HepG2 (cell line): ENCODE measurements around the gene SEMA4A. TPM values are rescaled to one million over a fixed set of nuclear protein-coding genes. Genes with fewer than 3 reads are reported as not detected.

Experiments used
- SKI ChIP-seq: fragments of 450-650 bp; IDR thresholded peaks from one replicate; pipeline ENCODE4 v1.6.1; 2018; ENCODE audit warnings: mild to moderate bottlenecking; ENCODE audit not compliant: partially characterized antibody
- TCF7L2 ChIP-seq: IDR thresholded peaks from 2 replicates; pipeline ENCODE4 v1.6.1; 2011; ENCODE audit warnings: mild to moderate bottlenecking, low read depth, low read length, moderate library complexity
- ZFP36 ChIP-seq: fragments of 150-350 bp; IDR thresholded peaks from 2 replicates; pipeline ENCODE4 v1.6.1; 2018; ENCODE audit warnings: borderline replicate concordance, low read length, low read depth; ENCODE audit not compliant: partially characterized antibody
- ZNF253 ChIP-seq: sonication (generic); formaldehyde crosslinking; IDR thresholded peaks from 2 replicates; pipeline ENCODE4 v1.8.0; 2022; ENCODE audit warnings: mild to moderate bottlenecking, missing genetic modification reagents, borderline replicate concordance
- ZNF317 ChIP-seq: sonication (generic); formaldehyde crosslinking; IDR thresholded peaks from 2 replicates; pipeline ENCODE4 v1.5.0; 2020; ENCODE audit warnings: mild to moderate bottlenecking, missing genetic modification reagents
- ZNF720 ChIP-seq: sonication (generic); formaldehyde crosslinking; IDR thresholded peaks from 2 replicates; pipeline ENCODE4 v1.4.0; 2020; ENCODE audit warnings: missing genetic modification reagents
- ZSCAN31 ChIP-seq: sonication (generic); formaldehyde crosslinking; IDR thresholded peaks from 2 replicates; pipeline ENCODE4 v1.5.0; 2020; ENCODE audit warnings: low read depth, mild to moderate bottlenecking, missing genetic modification reagents
- polyA plus RNA-seq, 8 experiments: library from polyadenylated mRNA; depleted of rRNA in 3 of 8; stranded (reverse) in 7 of 8; unstranded in 1 of 8; fragments of >200 nt; fragmentation: Illumina TruSeq in 4 of 8; extraction: Trizol in 4 of 8; gene quantifications; 2 replicates each; pipeline versions ENCODE4 v1.2.1 to v1.2.3, GENCODE V29; 2011 to 2016; ENCODE audit warnings: low read depth in 4 of 8, missing spikeins in 1 of 8, mixed read lengths in 1 of 8; ENCODE audit not compliant: insufficient read depth in 1 of 8
- total RNA-seq, 5 experiments: library from RNA; depleted of rRNA; stranded (reverse); fragments of >200 nt; fragmentation: Illumina TruSeq; extraction: Trizol; gene quantifications; 2 replicates each; pipeline ENCODE4 v1.2.3, GENCODE V29; 2016; ENCODE audit warnings: low read depth in 1 of 5
- TF ChIP-seq, protein P1 (sequence below): sonication (generic); formaldehyde crosslinking; IDR thresholded peaks from 2 replicates; pipeline ENCODE4 v1.5.0; 2020; ENCODE audit warnings: mild to moderate bottlenecking, missing genetic modification reagents
- TF ChIP-seq, protein P2 (sequence below): sonication (generic); formaldehyde crosslinking; IDR thresholded peaks from 2 replicates; pipeline ENCODE4 v1.5.1; 2020; ENCODE audit warnings: mild to moderate bottlenecking, missing genetic modification reagents, borderline replicate concordance
- TF ChIP-seq, protein P3 (sequence below): sonication (generic); formaldehyde crosslinking; IDR thresholded peaks from one replicate; pipeline ENCODE4 v1.5.1; 2020; ENCODE audit warnings: mild to moderate bottlenecking, missing genetic modification reagents; ENCODE audit errors: not compliant biosample characterization
- TF ChIP-seq, protein P4 (sequence below): sonication (generic); formaldehyde crosslinking; IDR thresholded peaks from 2 replicates; pipeline ENCODE4 v1.5.0; 2020; ENCODE audit warnings: mild to moderate bottlenecking, low read depth, missing genetic modification reagents, borderline replicate concordance

Gene SEMA4A
- total and polyA plus RNA-seq, 2 of the 13 experiments (the other 11 are each of a cell fraction or from before 2014, with no cell fraction given), result 0.09 to 0.20 TPM

DNA sequence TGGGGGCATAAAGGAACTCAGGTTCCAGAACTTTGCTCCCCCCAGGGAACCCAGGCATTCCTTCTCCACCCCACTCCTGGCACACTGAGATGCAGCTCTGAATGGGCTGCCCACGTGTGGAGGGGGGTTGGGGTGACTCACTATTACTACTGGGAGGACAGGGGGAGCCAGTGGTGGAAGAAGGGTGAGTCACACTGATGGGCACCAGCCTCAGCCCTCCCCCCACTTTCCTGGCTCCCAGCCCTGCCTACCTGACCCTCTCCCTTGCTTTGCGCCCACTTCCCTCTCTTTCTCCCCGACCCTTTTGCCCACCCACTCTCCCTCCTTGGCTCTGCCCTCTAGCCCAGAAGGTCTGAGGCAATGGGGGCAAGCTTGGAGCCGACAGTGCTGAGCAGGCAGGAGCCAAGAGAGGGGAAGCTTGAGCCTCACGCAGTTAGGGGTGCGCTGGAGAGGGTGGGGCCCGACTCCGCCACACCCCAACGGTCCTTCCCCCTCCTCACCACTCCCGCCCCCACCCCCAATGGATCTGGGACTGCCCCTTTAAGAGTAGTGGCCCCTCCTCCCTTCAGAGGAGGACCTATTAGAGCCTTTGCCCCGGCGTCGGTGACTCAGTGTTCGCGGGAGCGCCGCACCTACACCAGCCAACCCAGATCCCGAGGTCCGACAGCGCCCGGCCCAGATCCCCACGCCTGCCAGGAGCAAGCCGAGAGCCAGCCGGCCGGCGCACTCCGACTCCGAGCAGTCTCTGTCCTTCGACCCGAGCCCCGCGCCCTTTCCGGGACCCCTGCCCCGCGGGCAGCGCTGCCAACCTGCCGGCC is 39.1 kb upstream of the SEMA4A start, which contains the start of gene LMNA (continued):
- no peak for TF ChIP-seq ZNF720 (CRISPR knock-in tag)
- TF ChIP-seq TCF7L2, result no peak
- 0 out of 2 replicates have a peak, but pooled peaks have one; percentile 34 for TF ChIP-seq ZNF317
- TF ChIP-seq, protein P1, sequence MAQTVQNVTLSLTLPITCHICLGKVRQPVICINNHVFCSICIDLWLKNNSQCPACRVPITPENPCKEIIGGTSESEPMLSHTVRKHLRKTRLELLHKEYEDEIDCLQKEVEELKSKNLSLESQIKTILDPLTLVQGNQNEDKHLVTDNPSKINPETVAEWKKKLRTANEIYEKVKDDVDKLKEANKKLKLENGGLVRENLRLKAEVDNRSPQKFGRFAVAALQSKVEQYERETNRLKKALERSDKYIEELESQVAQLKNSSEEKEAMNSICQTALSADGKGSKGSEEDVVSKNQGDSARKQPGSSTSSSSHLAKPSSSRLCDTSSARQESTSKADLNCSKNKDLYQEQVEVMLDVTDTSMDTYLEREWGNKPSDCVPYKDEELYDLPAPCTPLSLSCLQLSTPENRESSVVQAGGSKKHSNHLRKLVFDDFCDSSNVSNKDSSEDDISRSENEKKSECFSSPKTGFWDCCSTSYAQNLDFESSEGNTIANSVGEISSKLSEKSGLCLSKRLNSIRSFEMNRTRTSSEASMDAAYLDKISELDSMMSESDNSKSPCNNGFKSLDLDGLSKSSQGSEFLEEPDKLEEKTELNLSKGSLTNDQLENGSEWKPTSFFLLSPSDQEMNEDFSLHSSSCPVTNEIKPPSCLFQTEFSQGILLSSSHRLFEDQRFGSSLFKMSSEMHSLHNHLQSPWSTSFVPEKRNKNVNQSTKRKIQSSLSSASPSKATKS (CRISPR knock-in tag), result no peak
- TF ChIP-seq, protein P2, sequence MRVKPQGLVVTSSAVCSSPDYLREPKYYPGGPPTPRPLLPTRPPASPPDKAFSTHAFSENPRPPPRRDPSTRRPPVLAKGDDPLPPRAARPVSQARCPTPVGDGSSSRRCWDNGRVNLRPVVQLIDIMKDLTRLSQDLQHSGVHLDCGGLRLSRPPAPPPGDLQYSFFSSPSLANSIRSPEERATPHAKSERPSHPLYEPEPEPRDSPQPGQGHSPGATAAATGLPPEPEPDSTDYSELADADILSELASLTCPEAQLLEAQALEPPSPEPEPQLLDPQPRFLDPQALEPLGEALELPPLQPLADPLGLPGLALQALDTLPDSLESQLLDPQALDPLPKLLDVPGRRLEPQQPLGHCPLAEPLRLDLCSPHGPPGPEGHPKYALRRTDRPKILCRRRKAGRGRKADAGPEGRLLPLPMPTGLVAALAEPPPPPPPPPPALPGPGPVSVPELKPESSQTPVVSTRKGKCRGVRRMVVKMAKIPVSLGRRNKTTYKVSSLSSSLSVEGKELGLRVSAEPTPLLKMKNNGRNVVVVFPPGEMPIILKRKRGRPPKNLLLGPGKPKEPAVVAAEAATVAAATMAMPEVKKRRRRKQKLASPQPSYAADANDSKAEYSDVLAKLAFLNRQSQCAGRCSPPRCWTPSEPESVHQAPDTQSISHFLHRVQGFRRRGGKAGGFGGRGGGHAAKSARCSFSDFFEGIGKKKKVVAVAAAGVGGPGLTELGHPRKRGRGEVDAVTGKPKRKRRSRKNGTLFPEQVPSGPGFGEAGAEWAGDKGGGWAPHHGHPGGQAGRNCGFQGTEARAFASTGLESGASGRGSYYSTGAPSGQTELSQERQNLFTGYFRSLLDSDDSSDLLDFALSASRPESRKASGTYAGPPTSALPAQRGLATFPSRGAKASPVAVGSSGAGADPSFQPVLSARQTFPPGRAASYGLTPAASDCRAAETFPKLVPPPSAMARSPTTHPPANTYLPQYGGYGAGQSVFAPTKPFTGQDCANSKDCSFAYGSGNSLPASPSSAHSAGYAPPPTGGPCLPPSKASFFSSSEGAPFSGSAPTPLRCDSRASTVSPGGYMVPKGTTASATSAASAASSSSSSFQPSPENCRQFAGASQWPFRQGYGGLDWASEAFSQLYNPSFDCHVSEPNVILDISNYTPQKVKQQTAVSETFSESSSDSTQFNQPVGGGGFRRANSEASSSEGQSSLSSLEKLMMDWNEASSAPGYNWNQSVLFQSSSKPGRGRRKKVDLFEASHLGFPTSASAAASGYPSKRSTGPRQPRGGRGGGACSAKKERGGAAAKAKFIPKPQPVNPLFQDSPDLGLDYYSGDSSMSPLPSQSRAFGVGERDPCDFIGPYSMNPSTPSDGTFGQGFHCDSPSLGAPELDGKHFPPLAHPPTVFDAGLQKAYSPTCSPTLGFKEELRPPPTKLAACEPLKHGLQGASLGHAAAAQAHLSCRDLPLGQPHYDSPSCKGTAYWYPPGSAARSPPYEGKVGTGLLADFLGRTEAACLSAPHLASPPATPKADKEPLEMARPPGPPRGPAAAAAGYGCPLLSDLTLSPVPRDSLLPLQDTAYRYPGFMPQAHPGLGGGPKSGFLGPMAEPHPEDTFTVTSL (CRISPR knock-in tag), result no peak
- no peak for TF ChIP-seq ZNF253 (CRISPR knock-in tag)
- no peak for TF ChIP-seq ZFP36
- no peak for TF ChIP-seq SKI
- peak; percentile 88 for TF ChIP-seq ZSCAN31 (CRISPR knock-in tag)
- TF ChIP-seq, protein P3, sequence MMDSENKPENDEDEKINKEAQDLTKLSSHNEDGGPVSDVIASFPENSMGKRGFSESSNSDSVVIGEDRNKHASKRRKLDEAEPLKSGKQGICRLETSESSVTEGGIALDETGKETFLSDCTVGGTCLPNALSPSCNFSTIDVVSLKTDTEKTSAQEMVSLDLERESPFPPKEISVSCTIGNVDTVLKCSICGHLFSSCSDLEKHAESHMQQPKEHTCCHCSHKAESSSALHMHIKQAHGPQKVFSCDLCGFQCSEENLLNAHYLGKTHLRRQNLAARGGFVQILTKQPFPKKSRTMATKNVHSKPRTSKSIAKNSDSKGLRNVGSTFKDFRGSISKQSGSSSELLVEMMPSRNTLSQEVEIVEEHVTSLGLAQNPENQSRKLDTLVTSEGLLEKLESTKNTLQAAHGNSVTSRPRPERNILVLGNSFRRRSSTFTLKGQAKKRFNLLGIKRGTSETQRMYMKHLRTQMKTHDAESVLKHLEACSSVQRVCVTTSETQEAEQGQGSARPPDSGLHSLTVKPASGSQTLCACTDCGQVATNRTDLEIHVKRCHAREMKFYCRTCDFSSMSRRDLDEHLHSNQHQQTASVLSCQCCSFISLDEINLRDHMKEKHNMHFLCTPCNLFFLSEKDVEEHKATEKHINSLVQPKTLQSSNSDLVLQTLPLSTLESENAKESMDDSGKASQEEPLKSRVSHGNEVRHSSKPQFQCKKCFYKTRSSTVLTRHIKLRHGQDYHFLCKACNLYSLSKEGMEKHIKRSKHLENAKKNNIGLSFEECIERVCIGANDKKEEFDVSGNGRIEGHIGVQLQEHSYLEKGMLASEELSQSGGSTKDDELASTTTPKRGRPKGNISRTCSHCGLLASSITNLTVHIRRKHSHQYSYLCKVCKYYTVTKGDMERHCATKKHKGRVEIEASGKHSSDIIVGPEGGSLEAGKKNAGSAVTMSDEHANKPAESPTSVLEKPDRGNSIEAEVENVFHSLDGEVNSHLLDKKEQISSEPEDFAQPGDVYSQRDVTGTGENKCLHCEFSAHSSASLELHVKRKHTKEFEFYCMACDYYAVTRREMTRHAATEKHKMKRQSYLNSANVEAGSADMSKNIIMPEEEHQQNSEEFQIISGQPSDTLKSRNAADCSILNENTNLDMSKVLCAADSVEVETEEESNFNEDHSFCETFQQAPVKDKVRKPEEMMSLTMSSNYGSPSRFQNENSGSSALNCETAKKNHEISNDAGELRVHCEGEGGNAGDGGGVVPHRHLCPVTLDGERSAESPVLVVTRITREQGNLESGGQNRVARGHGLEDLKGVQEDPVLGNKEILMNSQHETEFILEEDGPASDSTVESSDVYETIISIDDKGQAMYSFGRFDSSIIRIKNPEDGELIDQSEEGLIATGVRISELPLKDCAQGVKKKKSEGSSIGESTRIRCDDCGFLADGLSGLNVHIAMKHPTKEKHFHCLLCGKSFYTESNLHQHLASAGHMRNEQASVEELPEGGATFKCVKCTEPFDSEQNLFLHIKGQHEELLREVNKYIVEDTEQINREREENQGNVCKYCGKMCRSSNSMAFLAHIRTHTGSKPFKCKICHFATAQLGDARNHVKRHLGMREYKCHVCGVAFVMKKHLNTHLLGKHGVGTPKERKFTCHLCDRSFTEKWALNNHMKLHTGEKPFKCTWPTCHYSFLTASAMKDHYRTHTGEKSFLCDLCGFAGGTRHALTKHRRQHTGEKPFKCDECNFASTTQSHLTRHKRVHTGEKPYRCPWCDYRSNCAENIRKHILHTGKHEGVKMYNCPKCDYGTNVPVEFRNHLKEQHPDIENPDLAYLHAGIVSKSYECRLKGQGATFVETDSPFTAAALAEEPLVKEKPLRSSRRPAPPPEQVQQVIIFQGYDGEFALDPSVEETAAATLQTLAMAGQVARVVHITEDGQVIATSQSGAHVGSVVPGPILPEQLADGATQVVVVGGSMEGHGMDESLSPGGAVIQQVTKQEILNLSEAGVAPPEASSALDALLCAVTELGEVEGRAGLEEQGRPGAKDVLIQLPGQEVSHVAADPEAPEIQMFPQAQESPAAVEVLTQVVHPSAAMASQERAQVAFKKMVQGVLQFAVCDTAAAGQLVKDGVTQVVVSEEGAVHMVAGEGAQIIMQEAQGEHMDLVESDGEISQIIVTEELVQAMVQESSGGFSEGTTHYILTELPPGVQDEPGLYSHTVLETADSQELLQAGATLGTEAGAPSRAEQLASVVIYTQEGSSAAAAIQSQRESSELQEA (CRISPR knock-in tag), result peak; percentile 79
- TF ChIP-seq, protein P4, sequence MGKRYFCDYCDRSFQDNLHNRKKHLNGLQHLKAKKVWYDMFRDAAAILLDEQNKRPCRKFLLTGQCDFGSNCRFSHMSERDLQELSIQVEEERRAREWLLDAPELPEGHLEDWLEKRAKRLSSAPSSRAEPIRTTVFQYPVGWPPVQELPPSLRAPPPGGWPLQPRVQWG (CRISPR knock-in tag), result no peak
